ENCODE data around the gene ERLIN1. TPM values are rescaled to one million over a fixed set of nuclear protein-coding genes. Genes with fewer than 3 reads are reported as not detected.

ERLIN1 gene
- total RNA-seq, 1 experiment from 2014 or later: 33.0 TPM

DNA sequence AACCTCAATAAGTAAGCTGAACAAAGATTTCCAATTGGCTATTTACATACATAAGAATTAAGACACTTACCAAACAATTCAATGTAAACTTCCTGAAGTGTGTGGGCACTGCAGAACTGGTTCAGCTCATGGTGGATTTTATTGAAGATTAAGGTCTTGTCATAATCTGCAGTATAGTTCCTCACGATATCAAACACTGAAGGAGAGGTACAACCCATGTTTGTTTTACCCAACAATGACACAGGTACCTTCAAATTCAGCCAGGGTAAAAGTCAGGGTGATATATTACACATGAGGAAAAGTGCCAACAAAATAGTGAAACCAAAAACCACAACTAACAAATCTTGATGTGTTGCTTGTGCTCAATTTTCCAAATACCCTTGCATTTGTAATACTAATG is 10.0 kb downstream of the ERLIN1 start:
- Histone ChIP-seq H2AK5ac (ENCODE audit: insufficient read length, low read length) (no peak overlapping the region), H3T11ph (ENCODE audit: low read length) (no peak overlapping the region), H3K9me3 (ENCODE audit: control insufficient read depth, low read depth, low read length) (no peaks in the 10 kb centered on the region), H3K4ac (ENCODE audit: low read depth, low read length) (no peak overlapping the region), H3K79me2 (ENCODE audit: insufficient read depth, low read length) (no peaks in the 10 kb centered on the region), H3K4me1 (ENCODE audit: insufficient read depth, low read length) (no peaks in the 10 kb centered on the region), H4K8ac (replicated peaks; ENCODE audit: insufficient read length, low read depth, low read length) (no peak overlapping the region), H2BK120ac (ENCODE audit: low read depth, low read length, poor library complexity, severe bottlenecking) (no peak overlapping the region), H3K23me2 (ENCODE audit: insufficient read length, low read depth, low read length, poor library complexity, severe bottlenecking) (no peaks in the 10 kb centered on the region), H4K20me1 (ENCODE audit: control insufficient read depth, insufficient read depth, insufficient read length) (no peaks in the 10 kb centered on the region), H2BK20ac (ENCODE audit: low read depth, low read length, poor library complexity, severe bottlenecking) (no peak overlapping the region), H4K5ac (ENCODE audit: insufficient read length, low read depth, low read length) (no peak overlapping the region), H3K79me1 (ENCODE audit: insufficient read depth, low read depth, low read length, poor library complexity, severe bottlenecking) (no peaks in the 10 kb centered on the region), H3K27ac (ENCODE audit: insufficient read length, low read depth, low read length) (no peak overlapping the region), H2BK5ac (ENCODE audit: insufficient read length, low read length) (no peak overlapping the region), H3K4me2 (ENCODE audit: insufficient read depth, insufficient read length, low read length) (no peak overlapping the region), H2AFZ (ENCODE audit: low read length) (no peak overlapping the region), H3K27me3 (ENCODE audit: insufficient read depth, low read length) (no peaks in the 10 kb centered on the region), H2BK12ac (ENCODE audit: insufficient read length, low read depth, low read length) (no peak overlapping the region), H3K14ac (ENCODE audit: insufficient read depth, low read length) (no peak overlapping the region), H3K9ac (ENCODE audit: extremely low read depth, insufficient read length, low read length) (no peak overlapping the region), H3K56ac (ENCODE audit: insufficient read length, low read depth, low read length) (no peak overlapping the region), H3K18ac (ENCODE audit: insufficient read length, low read depth, low read length) (no peak overlapping the region), H3K23ac (ENCODE audit: insufficient read length, low read depth, low read length) (no peak overlapping the region), H2BK15ac (ENCODE audit: low read depth, low read length) (no peak overlapping the region), H4K91ac (ENCODE audit: insufficient read length, low read depth, low read length) (no peak overlapping the region)
- Mint-ChIP-seq H3K4me3 (no peak overlapping the region), H3K27me3 (ENCODE audit: low read depth) (no peaks in the 10 kb centered on the region), H3K27ac (no peak overlapping the region), H3K4me1 (no peaks in the 10 kb centered on the region), H3K36me3 (ENCODE audit: insufficient read depth in 1 of 3, low read depth in 3 of 3) (peaks cover 14 to 48% (median 41%) of the 10 kb centered on the region in 3 experiments; a peak in 6 of 7 replicates), H3K9me3 (no peaks in the 10 kb centered on the region)
- no CpG with 5 or more reads among the region's 1 CpG for WGBS (ENCODE audit: extremely low coverage, insufficient read length, low lambda C conversion rate)
- no peak for DNase-seq
- TF ChIP-seq, protein P1, sequence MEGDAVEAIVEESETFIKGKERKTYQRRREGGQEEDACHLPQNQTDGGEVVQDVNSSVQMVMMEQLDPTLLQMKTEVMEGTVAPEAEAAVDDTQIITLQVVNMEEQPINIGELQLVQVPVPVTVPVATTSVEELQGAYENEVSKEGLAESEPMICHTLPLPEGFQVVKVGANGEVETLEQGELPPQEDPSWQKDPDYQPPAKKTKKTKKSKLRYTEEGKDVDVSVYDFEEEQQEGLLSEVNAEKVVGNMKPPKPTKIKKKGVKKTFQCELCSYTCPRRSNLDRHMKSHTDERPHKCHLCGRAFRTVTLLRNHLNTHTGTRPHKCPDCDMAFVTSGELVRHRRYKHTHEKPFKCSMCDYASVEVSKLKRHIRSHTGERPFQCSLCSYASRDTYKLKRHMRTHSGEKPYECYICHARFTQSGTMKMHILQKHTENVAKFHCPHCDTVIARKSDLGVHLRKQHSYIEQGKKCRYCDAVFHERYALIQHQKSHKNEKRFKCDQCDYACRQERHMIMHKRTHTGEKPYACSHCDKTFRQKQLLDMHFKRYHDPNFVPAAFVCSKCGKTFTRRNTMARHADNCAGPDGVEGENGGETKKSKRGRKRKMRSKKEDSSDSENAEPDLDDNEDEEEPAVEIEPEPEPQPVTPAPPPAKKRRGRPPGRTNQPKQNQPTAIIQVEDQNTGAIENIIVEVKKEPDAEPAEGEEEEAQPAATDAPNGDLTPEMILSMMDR (conservative IDR thresholded peaks at IDR 0.05): no peak
